Measurements from ENCODE around the gene KHDRBS2.

KHDRBS2 gene
- total RNA-seq: 0 to 0.09 (median 0) reads per million in 4 experiments

DNA sequence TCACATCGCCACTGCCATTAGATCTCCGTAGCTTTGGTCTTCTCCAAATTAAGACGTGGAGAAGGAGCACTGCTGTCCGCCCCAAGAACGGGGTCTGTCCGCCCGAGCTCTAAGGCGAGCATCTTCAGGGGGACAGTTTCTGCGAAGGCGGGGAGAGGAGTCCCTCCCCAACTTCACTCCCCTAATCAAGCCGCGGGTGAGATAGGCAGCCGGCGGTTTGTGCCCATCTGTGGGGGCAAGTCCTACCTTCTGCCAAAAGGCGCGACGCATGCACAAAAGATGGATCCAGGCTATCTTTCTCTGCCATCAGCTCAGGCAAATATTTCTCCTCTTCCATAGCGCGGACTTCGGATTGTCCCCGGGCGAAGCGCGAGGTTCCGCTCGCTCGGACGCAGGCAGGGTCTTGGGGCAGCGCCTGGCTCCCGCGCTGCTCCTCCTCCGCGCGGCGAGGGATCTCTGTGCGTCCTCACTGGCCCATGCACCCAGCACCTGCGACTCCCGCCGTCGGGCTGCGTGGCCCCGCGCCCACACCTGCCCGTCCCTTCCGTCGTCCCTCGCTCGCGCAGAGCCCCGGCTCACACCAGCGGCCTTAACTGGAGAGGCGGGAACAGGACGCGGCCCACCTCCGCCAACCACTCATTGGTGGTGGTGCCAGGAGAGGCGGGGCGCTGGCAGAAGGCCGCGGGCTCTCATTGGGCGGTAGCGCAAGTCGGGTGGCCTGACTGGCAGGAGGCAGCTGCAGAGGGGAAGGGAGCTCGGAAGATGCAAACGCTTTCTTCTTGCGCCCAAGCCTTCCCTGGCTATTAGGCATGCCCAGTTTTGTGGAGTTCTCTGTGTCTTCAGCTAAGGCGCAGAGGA is at the start of gene KHDRBS2:
KHDRBS2 (minus strand) TSS at position 614 of the 858 bp plus-strand sequence.
- DNase-seq: no peak

DNA sequence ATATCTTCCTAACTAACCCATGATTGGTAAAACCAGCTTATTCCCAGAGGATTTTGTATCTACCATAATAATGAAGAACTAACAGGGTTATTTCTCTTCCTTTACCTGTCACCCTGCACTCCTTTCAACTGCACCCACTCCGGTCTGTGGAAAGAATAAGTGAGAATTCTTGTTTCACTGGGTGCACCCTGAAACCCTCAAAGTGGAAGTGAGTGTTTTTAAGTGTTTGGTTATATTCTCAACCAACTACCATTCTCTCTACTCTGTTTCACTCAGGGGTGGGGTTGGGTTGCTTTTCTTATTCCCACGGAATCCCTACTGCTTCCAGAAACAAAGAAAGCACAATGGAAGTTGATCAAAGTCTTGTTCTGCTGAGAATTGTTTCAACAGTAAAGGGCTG is 42.6 kb upstream of the KHDRBS2 start:
- DNase-seq: no peak

DNA sequence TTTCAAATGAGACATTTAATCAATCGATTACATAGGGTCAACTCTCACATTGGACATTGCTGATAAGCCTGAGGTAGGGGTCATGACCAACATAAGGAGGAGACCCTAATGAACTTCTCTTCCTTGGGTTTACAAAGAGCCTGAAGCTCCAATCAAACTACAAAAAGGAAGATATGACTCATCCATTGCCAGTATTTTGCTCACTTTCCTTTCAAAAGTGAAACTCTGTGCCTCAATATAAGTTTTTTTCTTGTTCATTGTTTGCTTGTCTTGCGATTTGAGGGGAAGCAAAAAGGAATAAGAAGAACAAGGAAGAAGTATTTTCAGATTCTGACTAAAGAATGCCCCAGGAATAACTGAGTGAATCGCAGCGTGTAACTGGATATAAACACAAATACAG is 38.8 kb upstream of the KHDRBS2 start:
- DNase-seq: no peak

DNA sequence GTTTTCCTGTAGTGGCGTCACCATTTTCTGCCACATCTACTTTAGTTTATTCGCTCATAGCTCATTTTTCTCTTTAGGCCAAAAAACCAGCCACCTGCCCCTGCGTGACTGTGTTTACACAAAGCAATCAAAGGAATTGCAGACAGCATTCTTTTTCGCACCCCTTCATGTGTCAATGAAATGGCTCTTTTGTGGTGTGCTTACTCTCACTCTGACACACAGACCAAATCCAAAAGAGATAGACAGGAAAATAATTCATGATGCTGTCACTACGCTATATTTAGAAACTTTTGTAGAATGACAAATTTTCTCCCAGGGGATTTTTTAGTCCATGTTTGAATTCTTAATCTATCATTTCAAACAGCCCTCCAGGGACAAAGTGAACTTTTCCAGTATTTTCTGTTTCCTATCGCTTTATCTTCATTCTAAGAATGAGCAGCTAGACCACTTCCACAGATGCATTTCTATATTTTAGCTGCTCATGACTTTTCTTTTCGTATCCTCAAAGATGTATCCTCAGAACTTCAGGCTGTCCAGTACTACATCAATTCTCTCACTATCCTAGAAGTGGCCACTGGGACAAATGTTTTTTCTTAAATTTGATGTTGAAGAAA is 37.9 kb upstream of the KHDRBS2 start:
- DNase-seq: no peak

DNA sequence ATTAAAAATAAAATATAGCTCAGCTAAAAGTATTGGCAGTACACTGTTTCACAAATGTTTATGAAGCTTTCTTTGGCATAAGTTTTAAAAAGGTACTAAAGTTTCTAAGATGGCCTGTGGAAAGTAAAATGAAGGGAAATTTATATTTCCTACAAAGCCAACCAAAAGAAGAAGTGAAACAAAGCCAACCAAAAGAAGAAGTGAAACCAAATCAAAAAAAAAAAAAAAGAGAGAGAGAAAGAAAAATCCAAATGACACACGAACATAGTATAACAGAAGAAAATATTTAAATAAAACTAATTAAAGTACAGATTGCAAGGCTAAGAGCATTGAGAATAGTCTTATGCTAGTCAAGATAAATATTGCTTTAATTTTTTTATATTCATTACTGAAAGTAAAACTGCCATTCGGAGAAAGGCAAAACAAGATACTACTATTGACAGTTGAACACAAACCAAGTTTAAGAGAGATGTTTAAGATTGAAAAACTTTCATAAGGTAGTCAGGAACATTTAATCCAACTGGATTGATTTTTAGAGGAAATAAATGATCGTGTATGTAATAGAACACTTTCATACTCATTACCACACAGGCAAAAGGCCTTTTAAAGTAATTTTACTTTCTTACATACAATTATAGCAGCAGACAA is 12.8 kb upstream of the KHDRBS2 start:
- DNase-seq: no peak

DNA sequence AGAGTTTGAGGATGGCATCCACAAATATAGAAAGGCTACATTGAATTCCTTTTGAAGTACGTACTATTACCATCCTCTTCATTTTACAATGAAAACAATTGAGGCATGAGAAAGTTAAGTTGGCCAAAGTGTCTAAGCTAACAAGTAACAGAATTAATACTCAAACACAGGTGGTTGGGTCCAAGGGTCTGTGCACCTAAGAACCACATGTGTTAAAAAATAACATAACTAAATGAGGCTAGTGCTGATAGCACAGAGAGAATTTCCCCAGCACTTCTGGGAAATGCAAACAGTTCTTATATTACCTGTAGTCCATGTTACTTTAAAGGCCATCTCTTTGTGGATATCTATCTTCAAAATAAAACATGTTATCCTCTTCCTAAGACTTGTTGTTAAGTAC is 10.5 kb upstream of the KHDRBS2 start:
- DNase-seq: no peak

DNA sequence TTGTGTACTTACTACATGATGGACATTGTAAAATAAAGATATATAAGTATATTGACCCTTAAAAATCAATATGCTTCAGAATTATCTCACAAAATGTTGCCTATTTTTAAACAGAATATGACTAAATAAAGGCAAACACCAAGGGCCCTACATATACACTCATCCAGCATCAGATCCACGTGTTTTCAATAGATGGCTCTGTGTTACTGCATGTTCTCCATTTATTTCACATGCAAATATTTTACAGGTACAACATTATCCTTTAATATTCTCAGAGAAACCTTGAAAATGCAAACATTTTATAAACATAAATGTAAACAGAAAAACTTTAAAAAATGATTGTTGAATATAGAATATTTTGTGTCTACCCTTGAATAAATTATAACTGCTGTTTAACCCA is 2.9 kb upstream of the KHDRBS2 start:
- DNase-seq: no peak

DNA sequence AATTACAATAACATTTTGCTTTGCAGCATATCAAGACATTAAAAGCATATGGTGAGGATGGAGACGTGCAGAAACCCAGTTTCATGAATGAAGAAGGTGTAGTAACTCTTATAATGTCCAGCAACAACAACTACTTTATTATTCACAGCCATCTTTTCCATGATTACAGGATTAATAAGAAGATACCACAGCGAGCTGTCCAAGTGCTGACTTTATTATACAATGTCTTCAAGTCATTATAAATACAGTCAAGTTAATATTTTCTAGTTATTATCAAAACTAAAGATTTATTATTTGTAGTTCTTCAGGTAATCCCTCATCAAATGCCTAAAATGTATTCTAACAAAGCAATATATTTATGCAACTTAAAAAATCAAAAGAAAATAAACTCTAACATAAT is 2.5 kb upstream of the KHDRBS2 start:
- no peak for DNase-seq

DNA sequence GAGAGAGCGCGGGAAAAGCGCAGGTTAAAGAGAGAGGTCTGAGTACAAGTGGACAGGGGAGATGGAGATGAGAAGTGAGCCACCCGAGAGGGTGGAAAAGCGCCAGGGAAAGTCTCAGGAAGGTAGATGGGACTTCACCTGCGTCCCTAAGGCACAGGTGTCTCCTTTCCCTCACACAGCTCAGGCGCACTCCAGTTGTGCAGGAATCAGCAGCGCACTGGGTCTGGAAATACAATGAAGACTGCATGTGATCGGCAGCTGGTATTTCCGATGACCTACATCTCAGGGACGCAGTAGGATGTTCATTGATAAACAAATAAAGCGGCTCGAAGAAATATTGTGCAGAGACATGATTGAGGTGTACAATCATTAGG is 432 bp upstream of the KHDRBS2 start:
- DNase-seq: no peak

DNA sequence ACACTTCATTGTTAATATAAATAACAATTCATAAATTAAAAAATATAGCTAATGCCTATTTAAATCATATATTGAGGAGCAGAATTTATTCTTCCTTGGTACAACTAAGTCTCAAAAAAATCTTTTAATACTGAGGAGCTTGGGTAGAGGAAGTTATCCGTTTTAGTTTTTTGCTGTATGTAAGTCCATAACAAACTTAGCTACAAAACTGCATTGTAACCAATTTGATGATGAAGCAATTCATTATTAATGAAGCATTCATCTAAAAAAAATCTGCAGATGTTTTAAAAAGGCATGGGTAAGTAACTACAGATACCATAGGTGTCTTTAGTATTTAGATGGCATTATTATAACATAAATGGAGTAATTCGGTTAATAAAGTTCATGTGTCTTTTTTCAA is 1.3 kb downstream of the KHDRBS2 start:
- DNase-seq: no peak

DNA sequence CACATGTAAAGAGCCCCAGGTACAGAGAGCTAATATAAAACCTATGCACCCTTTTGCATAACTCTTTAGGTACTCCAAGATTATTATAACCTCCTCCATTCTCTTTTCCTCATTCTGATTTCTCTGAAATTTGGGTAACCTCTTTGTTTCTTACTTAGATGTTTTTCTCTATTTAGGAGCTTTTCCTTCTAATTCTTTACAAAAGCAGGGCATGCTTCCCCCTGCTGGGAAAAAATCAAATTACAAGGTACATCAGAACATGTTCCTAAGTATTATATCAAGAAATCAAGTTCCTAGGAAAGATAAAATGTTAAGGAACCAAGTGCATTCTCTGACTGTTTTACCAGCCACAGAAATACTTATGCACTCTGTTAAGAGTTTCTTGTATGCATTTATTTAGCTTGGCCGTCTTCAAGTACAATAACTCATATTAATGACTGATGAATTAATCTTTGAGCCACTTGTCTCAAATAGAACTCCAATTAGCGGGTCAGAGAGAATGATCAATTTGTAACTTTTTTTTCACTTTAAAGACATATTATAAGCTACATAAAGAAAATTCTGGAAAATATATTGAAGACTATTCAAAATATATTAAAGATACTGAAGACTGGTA is 2.1 kb downstream of the KHDRBS2 start:
- no peak for DNase-seq

DNA sequence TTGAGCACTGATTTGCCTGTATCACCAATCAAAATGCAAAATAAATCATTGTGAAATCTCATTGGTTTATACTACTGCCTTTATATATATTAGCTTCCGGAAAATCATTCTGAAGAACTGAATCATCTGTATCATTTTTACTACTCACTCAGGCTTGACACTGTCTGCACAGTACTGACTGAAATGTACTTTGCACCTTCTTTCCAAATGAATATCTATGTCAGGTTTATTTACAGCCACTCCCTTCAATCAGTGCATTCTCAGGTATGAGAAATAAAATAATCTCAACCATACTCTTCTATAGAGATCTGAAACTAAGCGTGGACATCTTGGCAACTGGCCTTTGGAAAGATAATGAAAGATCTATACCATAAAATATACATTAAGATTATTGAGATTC is 2.7 kb downstream of the KHDRBS2 start:
- DNase-seq: no peak

DNA sequence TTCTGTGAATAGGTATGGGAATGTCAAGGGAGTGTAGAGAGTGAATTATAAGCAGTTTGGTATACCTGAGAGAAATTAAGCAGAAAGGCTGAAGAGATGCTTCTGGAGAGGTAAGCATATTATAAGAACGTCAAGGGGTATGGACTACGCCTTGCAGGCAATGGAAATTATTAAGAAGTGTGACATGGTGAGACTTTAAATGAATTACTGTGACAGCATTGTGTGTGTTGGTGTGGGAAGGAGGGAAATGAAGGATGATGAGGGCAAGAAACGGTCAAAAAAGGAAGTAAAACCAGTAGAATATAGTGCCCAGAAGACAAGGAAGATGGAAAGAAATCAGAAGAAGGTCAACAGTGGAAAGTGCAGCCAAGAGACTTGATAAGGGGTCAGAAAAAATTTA is 5.9 kb downstream of the KHDRBS2 start:
- no peak for DNase-seq

DNA sequence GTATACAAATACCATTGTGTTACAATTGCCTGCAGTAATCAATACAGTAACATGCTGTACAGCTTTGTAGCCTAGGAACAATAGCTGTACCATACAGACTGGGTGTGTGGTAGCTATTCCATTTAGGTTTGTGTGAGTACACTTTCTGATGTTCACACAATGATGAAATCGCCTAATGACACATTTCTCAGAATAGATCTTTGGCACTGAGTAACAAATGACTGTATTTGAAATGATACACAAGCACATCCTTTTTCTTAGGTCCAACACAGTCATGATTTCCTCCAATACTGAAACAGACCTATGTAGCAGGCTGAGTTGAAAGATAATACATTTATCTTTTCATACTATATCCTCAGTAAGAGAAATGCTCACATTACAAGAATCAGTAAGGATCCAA is 13.9 kb downstream of the KHDRBS2 start:
- DNase-seq: no peak

DNA sequence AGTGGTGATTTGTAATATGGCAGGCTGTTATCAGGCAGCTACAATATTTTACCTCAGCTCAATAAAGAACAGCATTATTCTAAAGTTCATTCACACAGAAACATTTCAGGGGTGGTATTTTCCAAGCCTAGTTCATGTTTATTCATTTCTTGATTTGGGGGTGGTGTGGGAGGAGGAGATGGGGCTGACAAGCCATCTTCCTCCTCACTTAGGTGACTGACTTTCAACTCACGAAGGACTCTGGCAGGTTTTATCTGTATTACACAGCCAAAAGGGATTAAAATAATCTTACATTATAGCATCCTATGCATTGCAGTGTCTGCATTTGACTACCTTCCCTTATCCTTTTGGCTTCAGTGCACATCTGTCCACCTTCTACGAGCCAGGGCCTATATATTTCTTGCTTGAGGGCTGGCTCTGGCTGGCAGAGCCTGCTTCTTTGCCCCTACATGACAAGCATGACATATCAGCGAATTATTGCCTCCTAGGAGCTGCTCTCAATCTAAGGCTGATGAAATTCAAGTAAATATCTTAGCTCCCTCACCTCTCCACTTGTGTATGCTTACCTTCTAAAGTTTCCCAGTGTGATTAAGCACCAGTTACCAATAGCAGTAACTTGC is 20.0 kb downstream of the KHDRBS2 start:
- no peak for DNase-seq

DNA sequence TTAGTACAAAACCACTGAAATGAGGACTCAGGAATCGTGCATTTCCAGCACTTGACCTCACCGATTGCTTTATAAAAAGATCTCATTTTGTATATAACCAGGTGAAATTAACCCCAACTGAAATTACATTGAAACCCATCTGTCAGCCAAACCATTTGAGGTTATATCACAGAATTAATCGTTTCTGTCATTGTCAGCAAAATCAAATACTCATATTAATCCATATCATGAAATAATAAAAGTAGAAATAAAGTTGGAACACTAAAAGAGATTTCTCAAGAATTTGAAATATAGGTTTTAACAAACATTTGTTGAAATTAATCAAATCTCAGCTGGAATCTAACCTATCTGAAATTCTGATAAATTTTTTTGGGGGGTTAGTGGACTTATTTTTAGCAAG is 23.7 kb downstream of the KHDRBS2 start:
- DNase-seq: no peak

DNA sequence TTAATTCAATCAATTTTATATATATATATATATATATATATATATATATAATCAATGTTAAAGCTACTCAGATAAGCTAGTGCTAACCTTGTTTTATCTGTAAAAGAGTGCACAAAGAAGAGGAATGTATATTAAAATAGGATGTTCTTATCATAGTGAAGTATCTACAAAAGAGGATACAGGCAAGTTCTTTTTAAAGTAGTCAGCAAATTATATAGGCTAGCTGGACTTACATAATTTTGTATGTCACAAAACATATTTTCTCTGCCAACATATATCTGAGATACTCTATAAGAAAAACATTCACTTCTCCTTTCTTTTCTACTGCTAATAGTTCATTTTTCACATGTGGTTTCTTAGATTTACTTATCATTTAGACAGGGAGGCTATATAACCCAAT is 39.9 kb downstream of the KHDRBS2 start:
- no peak for DNase-seq

DNA sequence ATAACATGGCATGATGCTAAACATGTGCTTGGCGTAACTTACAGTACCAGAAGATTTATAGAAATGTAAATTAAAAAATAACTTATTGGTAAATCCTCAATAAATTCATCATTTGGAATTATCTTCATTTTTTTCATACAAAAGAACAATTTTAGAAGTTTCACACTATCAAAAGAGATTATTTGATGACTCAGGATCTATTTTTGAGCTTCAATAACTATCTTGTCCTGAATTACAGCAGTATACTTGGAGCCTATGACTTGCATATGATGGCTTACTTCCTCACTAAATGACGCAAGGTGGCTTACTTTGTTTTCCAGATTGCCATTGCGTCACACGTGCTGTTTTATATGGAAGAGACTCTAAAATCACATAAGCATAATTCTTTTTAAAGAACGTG is 49.2 kb downstream of the KHDRBS2 start:
- no peak for DNase-seq

DNA sequence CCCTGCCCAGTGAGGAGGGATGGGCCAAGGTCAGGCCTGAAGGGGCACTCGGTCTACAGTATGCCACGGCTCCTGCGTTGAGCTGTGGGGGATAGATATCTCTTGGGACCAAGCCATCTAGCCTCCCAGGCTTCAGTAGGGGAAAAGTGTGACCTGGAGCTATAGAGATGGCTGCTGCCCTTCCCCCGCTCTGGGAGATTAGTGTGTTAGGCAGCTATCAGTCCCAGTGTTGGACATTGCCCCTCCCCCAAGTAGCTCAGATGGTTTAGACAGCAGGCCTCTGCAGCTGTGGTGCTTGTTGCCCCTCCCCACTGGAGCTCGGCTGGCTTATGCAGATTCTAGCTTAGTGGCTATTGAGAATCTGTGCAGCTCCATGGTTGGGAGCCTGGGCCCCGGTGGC is 56.8 kb downstream of the KHDRBS2 start:
- DNase-seq: no peak

DNA sequence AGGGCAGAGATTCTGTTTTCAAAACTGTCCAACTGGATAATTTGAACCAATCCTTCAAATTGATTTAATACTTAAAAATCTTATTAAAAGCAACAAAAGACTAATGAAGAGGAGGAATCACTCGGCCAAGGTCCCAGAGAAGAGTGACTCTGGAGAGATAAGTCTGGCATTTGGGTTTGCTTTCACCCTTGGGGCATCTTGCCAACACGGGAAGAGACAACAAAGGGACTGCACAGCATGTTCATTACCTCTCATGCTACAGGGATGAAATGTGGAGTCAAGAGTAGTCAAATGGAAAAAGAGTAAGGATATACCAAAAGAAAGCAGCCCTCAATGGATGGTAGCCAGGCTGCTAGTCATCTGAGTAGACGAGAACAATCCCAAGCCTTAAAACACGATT is 68.2 kb downstream of the KHDRBS2 start:
- DNase-seq: no peak

DNA sequence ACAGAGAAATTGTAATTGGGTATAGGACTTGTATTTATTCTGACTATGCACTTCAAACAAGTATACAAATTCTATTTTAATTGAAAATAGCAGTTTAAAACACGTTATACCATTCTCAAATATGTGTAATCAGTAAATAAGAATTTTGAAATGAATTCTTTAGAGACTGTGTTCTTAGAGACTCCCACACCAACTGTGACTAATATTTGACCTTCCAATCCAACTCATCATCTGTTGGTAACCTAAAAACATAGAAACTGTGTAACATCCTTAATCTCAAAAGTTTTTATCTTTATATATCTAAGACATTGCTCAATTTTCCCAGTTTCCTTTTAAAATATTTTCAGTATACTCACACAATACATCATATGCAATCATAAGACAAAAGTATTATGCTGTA is 83.9 kb downstream of the KHDRBS2 start:
- no peak for DNase-seq

DNA sequence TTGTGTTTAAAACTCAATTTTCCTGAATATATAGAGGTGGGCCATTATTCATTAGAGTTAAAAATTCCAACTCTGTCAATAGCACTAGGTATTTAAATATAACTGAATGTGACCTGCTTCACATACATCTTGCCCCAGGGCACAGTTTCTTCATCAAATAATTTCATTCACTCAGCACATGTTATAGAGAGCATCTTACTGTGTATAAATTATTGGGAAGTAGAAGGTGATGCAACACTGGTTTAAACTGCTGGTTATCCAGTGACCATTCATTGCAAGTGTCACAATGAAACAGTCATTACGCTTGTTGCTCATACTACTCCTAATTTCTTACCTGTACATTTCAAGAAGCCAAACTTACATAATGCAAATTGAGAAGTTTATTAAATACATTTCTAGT is 93.4 kb downstream of the KHDRBS2 start:
- DNase-seq: no peak

DNA sequence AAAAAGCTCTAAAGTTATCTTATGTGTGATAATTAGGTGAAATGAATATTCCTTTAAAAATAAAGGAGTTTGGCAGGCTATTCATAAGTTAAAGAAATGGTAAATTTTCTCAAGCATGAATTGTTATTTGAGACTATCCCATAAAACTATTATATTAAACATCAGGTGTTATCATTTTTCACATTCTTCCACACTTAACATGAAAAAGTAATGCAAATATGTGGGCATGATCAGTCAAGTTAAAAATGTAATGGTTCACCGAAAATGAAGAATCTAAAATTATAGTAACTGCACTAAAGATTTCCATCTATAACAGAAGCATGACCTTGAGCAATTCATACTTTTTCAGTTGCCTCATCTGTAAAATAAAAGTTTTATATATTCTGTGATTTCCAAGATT is 110.8 kb downstream of the KHDRBS2 start:
- no peak for DNase-seq
